ENCODE data around the gene LRRC23.
"Not testable (repeated sequence)": the region's sequence is repeated elsewhere in the genome, so short reads cannot be mapped to it uniquely, and the experiment has no call there.

LRRC23 gene, protein sequence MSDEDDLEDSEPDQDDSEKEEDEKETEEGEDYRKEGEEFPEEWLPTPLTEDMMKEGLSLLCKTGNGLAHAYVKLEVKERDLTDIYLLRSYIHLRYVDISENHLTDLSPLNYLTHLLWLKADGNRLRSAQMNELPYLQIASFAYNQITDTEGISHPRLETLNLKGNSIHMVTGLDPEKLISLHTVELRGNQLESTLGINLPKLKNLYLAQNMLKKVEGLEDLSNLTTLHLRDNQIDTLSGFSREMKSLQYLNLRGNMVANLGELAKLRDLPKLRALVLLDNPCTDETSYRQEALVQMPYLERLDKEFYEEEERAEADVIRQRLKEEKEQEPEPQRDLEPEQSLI

GRCh38 chr12:6904280-6905276 lies at the start of gene LRRC23:
TSS of gene LRRC23 (plus strand) at chr12:6904822. CDS start at chr12:6905634, 812 bp downstream.
- DNase-seq = peak; percentile 84 to 93 (median 91)

GRCh38 chr12:6855322-6855721 lies 49.3 kb upstream of the LRRC23 start:
- no peak for DNase-seq

GRCh38 chr12:6858799-6859198 lies 45.8 kb upstream of the LRRC23 start:
- no peak for DNase-seq

GRCh38 chr12:6860116-6860515 lies 44.5 kb upstream of the LRRC23 start:
- DNase-seq = no peak

DNA sequence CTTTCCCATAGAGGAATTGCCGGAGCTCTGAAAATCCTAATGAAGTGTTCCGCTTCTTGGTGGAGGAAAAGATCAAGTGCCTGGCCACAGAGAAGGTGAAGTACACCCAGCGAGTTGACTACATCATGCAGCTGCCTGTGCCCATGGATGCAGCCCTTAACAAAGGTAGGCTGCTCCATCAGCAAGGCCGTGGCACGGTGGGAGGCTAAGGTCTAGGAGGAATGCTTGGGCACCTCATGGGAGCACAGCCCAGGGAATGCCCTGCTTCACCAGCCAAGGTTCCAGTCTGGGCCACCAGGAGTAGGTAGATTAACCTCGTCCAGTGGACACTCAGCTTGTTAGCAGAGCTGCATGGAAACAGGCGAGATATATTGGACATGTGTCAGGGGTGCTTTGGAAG lies 43.7 kb upstream of the LRRC23 start:
- no peak for DNase-seq

- DNase-seq = no peak
Measured at GRCh38 chr12:6861391-6861790, 43.2 kb upstream of the LRRC23 start.

GRCh38 chr12:6863033-6863432 lies 41.6 kb upstream of the LRRC23 start:
- DNase-seq = no peak

DNA sequence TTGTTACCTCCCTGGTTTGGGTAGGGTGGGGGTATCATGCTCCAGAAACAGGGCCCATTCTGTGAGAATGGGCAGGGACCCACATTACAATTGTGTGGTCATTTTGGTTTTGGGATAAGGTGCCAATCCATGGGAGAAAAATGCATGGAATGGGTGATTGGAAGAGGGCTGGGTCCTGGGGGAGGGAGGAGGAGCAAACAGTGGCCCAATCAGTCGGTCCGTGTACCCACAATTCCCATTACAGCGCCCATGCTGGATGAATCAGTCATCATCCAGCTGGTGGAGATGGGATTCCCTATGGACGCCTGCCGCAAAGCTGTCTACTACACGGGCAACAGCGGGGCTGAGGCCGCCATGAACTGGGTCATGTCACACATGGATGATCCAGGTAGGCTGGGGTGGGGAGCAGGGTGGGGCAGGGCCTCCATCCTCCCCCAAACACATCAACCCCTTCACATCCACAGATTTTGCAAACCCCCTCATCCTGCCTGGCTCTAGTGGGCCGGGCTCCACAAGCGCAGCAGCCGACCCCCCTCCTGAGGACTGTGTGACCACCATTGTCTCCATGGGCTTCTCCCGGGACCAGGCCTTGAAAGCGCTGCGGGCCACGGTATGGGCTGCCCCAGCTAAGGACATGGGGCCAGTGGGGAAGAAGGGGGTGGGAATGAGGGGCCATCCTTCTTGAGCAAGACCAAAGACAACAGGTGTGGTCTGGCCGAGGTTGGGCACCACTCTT lies 40.9 kb upstream of the LRRC23 start:
- no peak for DNase-seq

- DNase-seq = not testable (repeated sequence)
Measured at GRCh38 chr12:6865307-6865706, 39.3 kb upstream of the LRRC23 start.

DNA sequence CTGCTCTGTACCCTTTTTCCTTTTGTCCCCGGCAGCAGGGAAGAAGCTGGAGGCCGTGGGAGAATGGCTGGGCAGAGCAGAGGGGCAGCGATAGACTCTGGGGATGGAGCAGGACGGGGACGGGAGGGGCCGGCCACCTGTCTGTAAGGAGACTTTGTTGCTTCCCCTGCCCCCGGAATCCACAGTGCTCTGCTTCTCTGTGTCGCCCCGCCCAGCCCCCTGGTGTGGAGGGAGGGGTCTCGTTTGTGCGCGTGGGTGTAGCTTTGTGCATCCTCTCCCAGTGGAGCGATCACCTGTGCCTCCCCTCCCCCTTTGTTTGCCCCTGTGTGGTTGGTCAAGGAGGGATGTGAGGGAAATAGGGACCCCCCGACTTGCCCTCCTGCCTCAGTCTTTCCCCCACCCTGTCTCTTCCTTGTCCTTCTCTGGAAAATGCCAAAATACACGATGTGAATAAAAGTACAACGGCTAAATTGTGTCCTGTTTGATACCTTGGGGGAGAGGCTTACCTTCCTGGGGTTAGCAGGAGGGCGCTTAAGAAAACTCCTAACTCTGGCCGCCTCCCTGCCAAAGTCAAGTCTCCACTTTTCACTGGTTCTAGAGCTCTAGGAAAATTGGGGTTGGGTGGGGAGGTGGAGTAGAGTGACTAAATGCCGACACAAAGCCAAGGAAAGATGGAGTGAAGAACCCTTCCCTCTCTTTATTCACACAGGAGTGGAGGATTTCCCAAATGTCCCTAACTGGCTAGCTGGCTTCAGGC lies 38.3 kb upstream of the LRRC23 start:
- no peak for DNase-seq

DNA sequence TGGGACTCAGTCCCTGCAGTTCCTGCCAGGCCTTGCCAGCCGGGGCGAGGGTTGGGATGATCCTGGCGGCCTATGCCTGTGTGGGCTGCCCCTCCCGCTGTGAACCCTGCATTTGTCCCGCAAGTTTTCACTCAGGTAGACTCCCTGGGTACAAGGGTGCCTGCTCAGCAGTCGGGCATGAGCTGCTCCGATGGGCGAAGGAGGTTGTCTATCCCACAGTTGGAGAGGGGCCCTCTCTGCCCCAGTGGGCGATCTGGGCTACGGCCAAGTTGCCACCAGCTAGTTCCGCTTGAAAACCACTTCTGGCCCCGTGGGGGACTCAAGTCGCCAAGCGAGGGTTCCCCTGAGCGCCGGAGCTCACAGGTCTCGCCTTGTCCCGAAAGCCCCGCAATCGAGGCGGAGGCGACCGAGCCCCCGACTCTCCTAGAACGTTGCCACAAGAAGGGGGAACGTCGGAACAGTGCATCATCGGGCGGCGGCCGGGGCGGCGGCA lies 37.7 kb upstream of the LRRC23 start:
- no peak for DNase-seq

DNA sequence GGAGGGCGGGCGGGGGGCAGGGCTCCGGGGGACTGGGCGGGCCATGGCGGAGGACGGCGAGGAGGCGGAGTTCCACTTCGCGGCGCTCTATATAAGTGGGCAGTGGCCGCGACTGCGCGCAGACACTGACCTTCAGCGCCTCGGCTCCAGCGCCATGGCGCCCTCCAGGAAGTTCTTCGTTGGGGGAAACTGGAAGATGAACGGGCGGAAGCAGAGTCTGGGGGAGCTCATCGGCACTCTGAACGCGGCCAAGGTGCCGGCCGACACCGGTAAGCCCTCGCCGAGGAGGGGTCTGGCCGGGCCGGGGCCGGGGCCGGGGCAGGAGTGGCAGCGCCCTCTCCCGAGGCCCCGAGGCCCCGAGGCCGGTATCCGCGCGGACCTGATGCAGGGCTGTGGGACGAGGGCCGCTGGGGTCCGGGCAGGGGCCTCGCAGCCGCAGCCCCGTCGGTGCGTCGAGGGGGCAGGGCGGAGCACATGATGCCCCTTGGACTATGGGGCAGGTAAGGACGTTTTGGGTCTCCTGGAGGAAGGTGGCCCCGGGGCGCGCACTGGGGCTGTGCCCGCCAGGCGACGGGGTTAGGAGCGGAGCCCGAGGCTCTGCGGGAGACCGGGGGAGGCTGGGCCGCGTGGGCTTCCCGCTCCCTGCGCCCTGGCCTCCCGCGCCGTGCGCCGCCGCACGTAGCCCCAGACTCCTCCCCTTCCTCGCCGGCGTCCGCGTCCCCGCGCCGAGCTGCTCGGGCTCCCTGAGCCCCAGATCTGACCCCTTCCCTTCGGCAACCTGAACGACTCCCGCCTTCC lies 37.0 kb upstream of the LRRC23 start, which contains the start of gene TPI1:
TPI1 (plus strand) TSS at position 119 of the 798 bp plus-strand sequence; CDS start at position 155, 36 bp downstream.
- peak; percentile 45 to 70 (median 54) for DNase-seq

GRCh38 chr12:6868211-6869048 lies 36.2 kb upstream of the LRRC23 start:
- no peak for DNase-seq

GRCh38 chr12:6869049-6870021 lies 35.3 kb upstream of the LRRC23 start:
- peak; percentile 59 to 81 (median 70) for DNase-seq

DNA sequence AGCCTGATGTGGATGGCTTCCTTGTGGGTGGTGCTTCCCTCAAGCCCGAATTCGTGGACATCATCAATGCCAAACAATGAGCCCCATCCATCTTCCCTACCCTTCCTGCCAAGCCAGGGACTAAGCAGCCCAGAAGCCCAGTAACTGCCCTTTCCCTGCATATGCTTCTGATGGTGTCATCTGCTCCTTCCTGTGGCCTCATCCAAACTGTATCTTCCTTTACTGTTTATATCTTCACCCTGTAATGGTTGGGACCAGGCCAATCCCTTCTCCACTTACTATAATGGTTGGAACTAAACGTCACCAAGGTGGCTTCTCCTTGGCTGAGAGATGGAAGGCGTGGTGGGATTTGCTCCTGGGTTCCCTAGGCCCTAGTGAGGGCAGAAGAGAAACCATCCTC lies 34.3 kb upstream of the LRRC23 start:
- not testable (repeated sequence) for DNase-seq

DNA sequence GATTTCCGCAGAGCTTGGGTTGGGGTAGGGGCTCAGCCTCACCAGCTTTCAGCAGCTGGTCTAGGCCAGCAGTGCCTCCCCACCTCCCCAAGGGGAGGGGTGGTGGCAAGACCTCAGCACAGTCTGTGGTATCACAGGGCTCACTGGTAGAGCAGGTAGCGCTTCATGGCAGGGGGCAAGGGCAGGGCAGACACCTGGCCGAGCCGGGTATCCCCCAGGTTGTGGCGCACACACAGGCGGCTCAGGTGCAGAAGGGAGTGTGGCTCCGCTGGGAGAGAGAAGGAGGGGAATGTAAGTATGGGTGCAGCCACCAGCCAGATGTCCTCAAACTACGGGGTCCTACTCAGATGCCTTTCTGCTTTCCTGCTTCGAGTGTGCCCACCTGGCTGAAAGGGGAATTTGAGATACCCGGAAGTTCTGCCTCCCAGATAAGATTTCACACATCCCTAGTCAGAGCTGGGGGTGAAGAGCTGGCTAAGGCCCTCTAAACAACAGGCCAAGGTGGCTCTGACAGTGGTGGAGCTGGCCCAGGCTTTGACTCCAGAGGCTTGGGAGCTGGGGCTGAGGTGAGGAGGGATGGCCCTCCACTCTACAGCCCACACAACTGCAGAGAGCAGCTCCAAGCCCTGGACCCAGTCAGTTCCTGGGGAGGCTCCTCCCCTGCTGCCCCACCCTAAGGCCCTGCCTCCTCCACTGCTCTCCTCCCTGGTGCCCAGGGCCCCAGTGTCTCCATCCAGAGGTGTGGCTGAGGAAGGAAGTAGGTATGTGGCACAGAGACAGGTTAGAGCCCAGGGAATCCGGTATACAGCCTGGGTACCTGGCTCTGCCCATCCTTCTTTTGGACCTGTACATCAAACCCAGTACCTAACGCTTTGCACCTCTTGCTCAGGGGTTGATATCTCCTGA lies 33.3 kb upstream of the LRRC23 start:
- DNase-seq = no peak
